ENCODE results near the gene CEP83.

The CEP83 gene

DNA sequence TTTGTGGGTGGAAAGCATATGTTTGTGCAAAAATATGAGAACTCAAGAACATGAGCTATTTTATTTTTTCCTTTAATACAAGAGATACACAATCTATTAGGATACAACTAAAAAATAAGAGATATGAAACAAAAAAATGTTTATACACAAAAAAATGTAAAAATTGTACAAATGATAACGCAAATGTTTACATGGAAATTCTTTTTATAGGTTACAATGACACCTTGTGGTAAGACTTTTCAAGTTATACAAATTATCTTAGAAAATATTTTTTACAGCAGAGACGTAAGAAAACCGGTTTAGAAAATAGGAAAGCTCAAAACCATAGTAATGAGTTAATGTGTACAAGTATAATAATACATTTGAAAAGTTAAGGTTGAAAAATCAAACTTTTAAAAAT is 25.5 kb downstream of the CEP83 start:
- H3K27ac ChIP-seq (ENCODE audit: low read length), result 0 out of 2 replicates have a peak overlapping the region, but pooled peaks have one; percentile 28
- no peak overlapping the region for H3K9ac ChIP-seq (ENCODE audit: low read depth, low read length)
- H4K20me1 ChIP-seq (ENCODE audit: insufficient read depth, low read length), result 0 out of 2 replicates have a peak, but pooled peaks cover 5% of the 10 kb centered on the region
- DNase-seq (no peak), ATAC-seq (ENCODE audit: insufficient read depth, low read depth) (no peak)
- TF ChIP-seq, protein P1, sequence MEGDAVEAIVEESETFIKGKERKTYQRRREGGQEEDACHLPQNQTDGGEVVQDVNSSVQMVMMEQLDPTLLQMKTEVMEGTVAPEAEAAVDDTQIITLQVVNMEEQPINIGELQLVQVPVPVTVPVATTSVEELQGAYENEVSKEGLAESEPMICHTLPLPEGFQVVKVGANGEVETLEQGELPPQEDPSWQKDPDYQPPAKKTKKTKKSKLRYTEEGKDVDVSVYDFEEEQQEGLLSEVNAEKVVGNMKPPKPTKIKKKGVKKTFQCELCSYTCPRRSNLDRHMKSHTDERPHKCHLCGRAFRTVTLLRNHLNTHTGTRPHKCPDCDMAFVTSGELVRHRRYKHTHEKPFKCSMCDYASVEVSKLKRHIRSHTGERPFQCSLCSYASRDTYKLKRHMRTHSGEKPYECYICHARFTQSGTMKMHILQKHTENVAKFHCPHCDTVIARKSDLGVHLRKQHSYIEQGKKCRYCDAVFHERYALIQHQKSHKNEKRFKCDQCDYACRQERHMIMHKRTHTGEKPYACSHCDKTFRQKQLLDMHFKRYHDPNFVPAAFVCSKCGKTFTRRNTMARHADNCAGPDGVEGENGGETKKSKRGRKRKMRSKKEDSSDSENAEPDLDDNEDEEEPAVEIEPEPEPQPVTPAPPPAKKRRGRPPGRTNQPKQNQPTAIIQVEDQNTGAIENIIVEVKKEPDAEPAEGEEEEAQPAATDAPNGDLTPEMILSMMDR (IDR thresholded peaks at IDR 0.05; ENCODE audit: borderline replicate concordance, extremely low read depth, low read length, poor library complexity, severe bottlenecking), result peak; percentile 42
- no peak for TF ChIP-seq EZH2 (IDR thresholded peaks at IDR 0.05; ENCODE audit: borderline replicate concordance, low read depth, low read length, severe bottlenecking)
- peaks cover 14% of the 10 kb centered on the region for H3K9me3 ChIP-seq (ENCODE audit: insufficient read depth, low read length, severe bottlenecking)
- peaks cover 69% of the 10 kb centered on the region for H3K79me2 ChIP-seq (ENCODE audit: insufficient read depth, low read length)
- H3K4me1 ChIP-seq (ENCODE audit: insufficient read depth, low read length), result peaks cover 35% of the 10 kb centered on the region
- peaks cover 9% of the 10 kb centered on the region for H3K36me3 ChIP-seq (ENCODE audit: insufficient read depth, low read length)
- no peak overlapping the region for H3K4me2 ChIP-seq (ENCODE audit: insufficient read depth, low read length)
- no peak overlapping the region for H3K4me3 ChIP-seq (ENCODE audit: low read depth in 1 of 2, low read length in 2 of 2)
- H2AFZ ChIP-seq (ENCODE audit: low read depth, low read length), result no peak overlapping the region
- no peaks in the 10 kb centered on the region for H3K27me3 ChIP-seq (ENCODE audit: insufficient read depth, low read length, poor library complexity)

DNA sequence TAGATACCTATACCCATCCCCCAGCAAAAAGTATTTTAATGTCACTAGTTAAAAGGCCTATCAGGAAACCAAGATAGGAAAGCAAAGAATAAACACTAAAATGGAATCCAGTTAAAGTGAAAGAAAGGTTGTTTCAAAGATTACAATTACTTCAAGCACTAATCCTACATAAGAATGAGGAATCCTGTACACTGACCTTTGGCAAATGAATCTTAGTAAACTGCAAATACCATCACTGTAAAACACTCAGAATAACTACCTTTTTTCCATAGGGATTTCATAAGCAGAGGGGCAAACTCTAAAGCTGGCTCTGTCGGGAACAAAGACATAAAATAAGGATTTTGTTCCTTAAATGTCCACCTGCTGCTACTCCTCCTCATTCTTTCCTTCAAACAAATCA is 25.9 kb downstream of the CEP83 start:
- Histone ChIP-seq H3K4me1 (ENCODE audit: insufficient read depth, low read length) (peaks cover 40% of the 10 kb centered on the region), H3K4me3 (ENCODE audit: low read depth in 1 of 2, low read length in 2 of 2) (no peak overlapping the region), H3K27me3 (ENCODE audit: insufficient read depth, low read length, poor library complexity) (no peaks in the 10 kb centered on the region), H4K20me1 (ENCODE audit: insufficient read depth, low read length) (0 out of 2 replicates have a peak, but pooled peaks cover 5% of the 10 kb centered on the region), H3K9me3 (ENCODE audit: insufficient read depth, low read length, severe bottlenecking) (peaks cover 14% of the 10 kb centered on the region), H3K79me2 (ENCODE audit: insufficient read depth, low read length) (peaks cover 64% of the 10 kb centered on the region), H2AFZ (ENCODE audit: low read depth, low read length) (no peak overlapping the region), H3K4me2 (ENCODE audit: insufficient read depth, low read length) (no peak overlapping the region), H3K27ac (ENCODE audit: low read length) (peak overlapping the region; percentile 28; the same call in 1 of the 2 replicates), H3K36me3 (ENCODE audit: insufficient read depth, low read length) (peaks cover 9% of the 10 kb centered on the region), H3K9ac (ENCODE audit: low read depth, low read length) (no peak overlapping the region)
- no peak for TF ChIP-seq EZH2 (IDR thresholded peaks at IDR 0.05; ENCODE audit: borderline replicate concordance, low read depth, low read length, severe bottlenecking)
- ATAC-seq (ENCODE audit: insufficient read depth, low read depth) (no peak), DNase-seq (no peak)

DNA sequence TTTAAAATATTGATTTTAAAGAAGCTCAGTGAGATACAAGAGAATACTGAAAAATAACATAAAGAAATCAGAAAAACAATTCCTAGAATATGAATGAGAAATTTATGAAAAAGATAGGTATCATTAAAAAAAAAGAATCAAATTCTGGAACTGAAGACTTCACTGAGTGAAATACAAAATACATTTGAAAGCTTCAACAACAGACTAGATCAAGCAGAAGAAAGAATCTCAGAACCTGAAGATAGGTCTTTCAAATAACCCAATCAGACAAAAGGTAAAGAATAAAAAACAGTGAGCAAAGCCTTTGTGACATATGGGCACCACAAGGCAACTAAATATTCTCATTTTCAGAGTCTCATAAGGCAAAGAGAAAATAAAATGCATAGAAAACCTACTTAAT is 29.4 kb downstream of the CEP83 start:
- H4K20me1 ChIP-seq (ENCODE audit: insufficient read depth, low read length), result 0 out of 2 replicates have a peak, but pooled peaks cover 5% of the 10 kb centered on the region
- H3K4me3 ChIP-seq (ENCODE audit: low read depth in 1 of 2, low read length in 2 of 2), result no peak overlapping the region
- H3K4me2 ChIP-seq (ENCODE audit: insufficient read depth, low read length), result no peak overlapping the region
- peaks cover 37% of the 10 kb centered on the region for H3K4me1 ChIP-seq (ENCODE audit: insufficient read depth, low read length)
- peaks cover 45% of the 10 kb centered on the region for H3K79me2 ChIP-seq (ENCODE audit: insufficient read depth, low read length)
- no peak overlapping the region for H2AFZ ChIP-seq (ENCODE audit: low read depth, low read length)
- no peak for TF ChIP-seq EZH2 (IDR thresholded peaks at IDR 0.05; ENCODE audit: borderline replicate concordance, low read depth, low read length, severe bottlenecking)
- TF ChIP-seq, protein P1 (IDR thresholded peaks at IDR 0.05; ENCODE audit: borderline replicate concordance, extremely low read depth, low read length, poor library complexity, severe bottlenecking), result no peak
- DNase-seq (no peak), ATAC-seq (ENCODE audit: insufficient read depth, low read depth) (no peak)
- H3K27me3 ChIP-seq (ENCODE audit: insufficient read depth, low read length, poor library complexity), result no peaks in the 10 kb centered on the region
- no peak overlapping the region for H3K27ac ChIP-seq (ENCODE audit: low read length)
- peaks cover 16% of the 10 kb centered on the region for H3K9me3 ChIP-seq (ENCODE audit: insufficient read depth, low read length, severe bottlenecking)
- peaks cover 13% of the 10 kb centered on the region for H3K36me3 ChIP-seq (ENCODE audit: insufficient read depth, low read length)
- H3K9ac ChIP-seq (ENCODE audit: low read depth, low read length), result no peak overlapping the region

DNA sequence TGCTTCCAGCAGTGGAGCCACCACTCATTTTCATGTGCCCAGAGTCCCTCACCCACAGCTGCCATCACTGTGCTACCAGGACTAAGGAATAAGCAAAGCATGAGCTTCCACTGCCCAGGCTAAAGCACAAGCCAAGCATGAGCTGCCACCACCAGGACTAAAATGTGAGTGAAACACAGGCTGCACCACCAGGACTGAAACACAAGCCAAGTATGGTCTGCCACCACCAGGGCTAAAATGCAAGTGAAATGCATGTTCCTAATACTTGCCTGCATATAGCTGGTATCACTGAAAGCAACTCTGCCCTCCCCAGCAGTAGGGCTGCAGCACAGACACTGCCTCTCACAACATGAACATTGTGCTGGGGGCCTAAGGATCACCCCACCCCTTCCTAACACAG is 30.0 kb downstream of the CEP83 start:
- Histone ChIP-seq H3K9ac (ENCODE audit: low read depth, low read length) (no peak overlapping the region), H3K4me3 (ENCODE audit: low read depth in 1 of 2, low read length in 2 of 2) (no peak overlapping the region), H3K27me3 (ENCODE audit: insufficient read depth, low read length, poor library complexity) (no peaks in the 10 kb centered on the region), H3K4me1 (ENCODE audit: insufficient read depth, low read length) (peaks cover 31% of the 10 kb centered on the region), H3K9me3 (ENCODE audit: insufficient read depth, low read length, severe bottlenecking) (peaks cover 19% of the 10 kb centered on the region), H4K20me1 (ENCODE audit: insufficient read depth, low read length) (0 out of 2 replicates have a peak, but pooled peaks cover 5% of the 10 kb centered on the region), H2AFZ (ENCODE audit: low read depth, low read length) (no peak overlapping the region), H3K4me2 (ENCODE audit: insufficient read depth, low read length) (no peak overlapping the region), H3K36me3 (ENCODE audit: insufficient read depth, low read length) (peaks cover 15% of the 10 kb centered on the region), H3K27ac (ENCODE audit: low read length) (no peak overlapping the region), H3K79me2 (ENCODE audit: insufficient read depth, low read length) (peaks cover 44% of the 10 kb centered on the region)
- no peak for TF ChIP-seq EZH2 (IDR thresholded peaks at IDR 0.05; ENCODE audit: borderline replicate concordance, low read depth, low read length, severe bottlenecking)
- TF ChIP-seq, protein P1 (IDR thresholded peaks at IDR 0.05; ENCODE audit: borderline replicate concordance, extremely low read depth, low read length, poor library complexity, severe bottlenecking), result no peak
- ATAC-seq (ENCODE audit: insufficient read depth, low read depth), result no peak
- no peak for DNase-seq

Data from DND-41 (cell line).